HEK293T (cell line): Measurements from ENCODE around the gene TASOR2.

Source experiments
- CTCF ChIA-PET: fragments of 350-600 bp; formaldehyde crosslinking; extraction: SDS; loops from one replicate; lab custom pipeline; 2021; ENCODE audit warnings: antibody characterized with exemption, inconsistent platforms; lab: Yijun Ruan, JAX
- POLR2A ChIA-PET: fragments of 350-600 bp; formaldehyde crosslinking; extraction: SDS; loops from one replicate; lab custom pipeline; 2020; ENCODE audit warnings: antibody characterized with exemption, inconsistent platforms; lab: Yijun Ruan, JAX
- DNase-seq: peaks from one replicate; pipeline ENCODE4 v3.0.0; 2012; ENCODE audit warnings: mixed read lengths; ENCODE audit errors: extremely low spot score
- ARNT ChIP-seq: fragments of 450-650 bp; IDR thresholded peaks from 2 replicates; pipeline ENCODE4 v1.6.1; 2017; ENCODE audit warnings: mild to moderate bottlenecking
- BHLHE40 ChIP-seq: fragments of 450-650 bp; IDR thresholded peaks from 2 replicates; pipeline ENCODE4 v1.6.1; 2016; ENCODE audit warnings: mild to moderate bottlenecking, moderate library complexity, borderline replicate concordance
- CTBP1 ChIP-seq: fragments of 450-650 bp; IDR thresholded peaks from 2 replicates; pipeline ENCODE4 v1.6.1; 2016; ENCODE audit warnings: borderline replicate concordance
- ELF4 ChIP-seq: fragments of 450-650 bp; IDR thresholded peaks from 2 replicates; pipeline ENCODE4 v1.6.1; 2017; ENCODE audit warnings: antibody characterized with exemption
- FOXA1 ChIP-seq: fragments of 450-650 bp; IDR thresholded peaks from 2 replicates; pipeline ENCODE4 v1.6.1; 2016; ENCODE audit warnings: mild to moderate bottlenecking
- FOXM1 ChIP-seq: fragments of 450-650 bp; IDR thresholded peaks from 2 replicates; pipeline ENCODE4 v1.6.1; 2017; ENCODE audit warnings: mild to moderate bottlenecking, borderline replicate concordance
- HDGF ChIP-seq: fragments of 450-650 bp; IDR thresholded peaks from 2 replicates; pipeline ENCODE4 v1.6.1; 2017; ENCODE audit warnings: antibody characterized with exemption, borderline replicate concordance
- L3MBTL2 ChIP-seq: fragments of 450-650 bp; conservative IDR thresholded peaks from 2 replicates; pipeline ENCODE4 v1.6.1; 2016; ENCODE audit warnings: mild to moderate bottlenecking
- LEF1 ChIP-seq: fragments of 450-650 bp; IDR thresholded peaks from 2 replicates; pipeline ENCODE4 v1.6.1; 2017; ENCODE audit warnings: mild to moderate bottlenecking, borderline replicate concordance
- PKNOX1 ChIP-seq: fragments of 450-650 bp; IDR thresholded peaks from 2 replicates; pipeline ENCODE4 v1.6.1; 2016
- SP1 ChIP-seq: fragments of 450-650 bp; IDR thresholded peaks from 2 replicates; pipeline ENCODE4 v1.6.1; 2017
- SUZ12 ChIP-seq: fragments of 450-650 bp; IDR thresholded peaks from 2 replicates; pipeline ENCODE4 v1.6.1; 2016; ENCODE audit warnings: mild to moderate bottlenecking
- TARDBP ChIP-seq: fragments of 450-650 bp; IDR thresholded peaks from 2 replicates; pipeline ENCODE4 v1.6.1; 2016
- ZNF384 ChIP-seq: fragments of 450-650 bp; IDR thresholded peaks from 2 replicates; pipeline ENCODE4 v1.6.1; 2016

Gene TASOR2

GRCh38 chr10:5656737-5657579, 27.7 kb upstream of the TASOR2 start:
- CTCF ChIA-PET: interaction anchor here (0.9 kb wide), 1 partner anchor 8 kb away, joined by 4 read pairs; no protein-coding TSS in a partner anchor
- POLR2A ChIA-PET: interaction anchor here (0.9 kb wide), 1 partner anchor 8 kb away, joined by 3 read pairs; no protein-coding TSS in a partner anchor
- no peak for DNase-seq
- TF ChIP-seq L3MBTL2: no peak

- POLR2A ChIA-PET: no interaction called here
- TF ChIP-seq PKNOX1 (peak; percentile 91), CTBP1 (no peak), LEF1 (no peak), FOXM1 (no peak), FOXA1 (no peak), SUZ12 (no peak), ZNF384 (no peak), HDGF (no peak)
- CTCF ChIA-PET: interaction anchor here (0.7 kb wide), 1 partner anchor 36 kb away, joined by 4 read pairs; no protein-coding TSS in a partner anchor
- no peak for DNase-seq
Measured at GRCh38 chr10:5658871-5659618, 25.6 kb upstream of the TASOR2 start.

- no peak for DNase-seq
- ChIA-PET CTCF (interaction anchor here (0.7 kb wide), 1 partner anchor 37 kb away, joined by 4 read pairs; no protein-coding TSS in a partner anchor), POLR2A (interaction anchor here (1.0 kb wide), 1 partner anchor 25 kb away, joined by 3 read pairs; the partner anchor contains the start of gene TASOR2)
- no peak for TF ChIP-seq BHLHE40
Measured at GRCh38 chr10:5659702-5660528, 24.7 kb upstream of the TASOR2 start.

GRCh38 chr10:5661043-5661442, 23.6 kb upstream of the TASOR2 start:
- ChIA-PET POLR2A (no interaction called here), CTCF (no interaction called here)
- DNase-seq: no peak
- TF ChIP-seq ARNT (no peak), ZNF384 (no peak), SUZ12 (no peak)

- no peak for DNase-seq
- no peak for TF ChIP-seq TARDBP
- no peak for TF ChIP-seq SP1
- ChIA-PET POLR2A (interaction anchor here (0.6 to 1.0 kb wide), 2 partner anchors 11 to 270 kb away, joined by 3 read pairs; no protein-coding TSS in a partner anchor), CTCF (interaction anchor here (1.0 to 1.1 kb wide), 2 partner anchors 9 to 33 kb away, joined by 3 to 5 read pairs; no protein-coding TSS in a partner anchor)
Measured at GRCh38 chr10:5662708-5663579, 21.7 kb upstream of the TASOR2 start.

- no peak for TF ChIP-seq CTBP1
- no peak for TF ChIP-seq FOXA1
- TF ChIP-seq ARNT: no peak
- TF ChIP-seq ELF4: no peak
- TF ChIP-seq PKNOX1: no peak
- TF ChIP-seq ZNF384: no peak
- TF ChIP-seq LEF1: no peak
- DNase-seq: peak; percentile 39
- POLR2A ChIA-PET: interaction anchor here (0.6 to 1.0 kb wide), 2 partner anchors 12 to 270 kb away, joined by 3 read pairs; no protein-coding TSS in a partner anchor
- CTCF ChIA-PET: interaction anchor here (0.5 to 1.1 kb wide), 3 partner anchors 10 to 219 kb away, joined by 3 to 5 read pairs (median 3); no protein-coding TSS in a partner anchor
Measured at GRCh38 chr10:5663692-5664427, 20.8 kb upstream of the TASOR2 start.
